B cell (primary cell): Measurements from ENCODE around the gene MOGAT3.

Experiments
- CTCF ChIP-seq: fragments of 200-600 bp; IDR thresholded peaks from one replicate; pipeline ENCODE4 v1.8.0; 2022; ENCODE audit warnings: antibody characterized with exemption, mild to moderate bottlenecking
- EZH2 ChIP-seq: IDR thresholded peaks from 2 replicates; pipeline ENCODE4 v1.6.1; 2012; ENCODE audit warnings: borderline replicate concordance, low read depth, mild to moderate bottlenecking, moderate library complexity, low read length; ENCODE audit not compliant: insufficient read depth, poor library complexity, severe bottlenecking

- TF ChIP-seq CTCF = no peak
- no peak for TF ChIP-seq EZH2
Observed at GRCh38 chr7:101211501-101211900, 10.7 kb upstream of the MOGAT3 start.
